ENCODE results near the gene FGF14. TPM values are rescaled to one million over a fixed set of nuclear protein-coding genes. Genes with fewer than 3 reads are reported as not detected.

The FGF14 gene
- total RNA-seq, 2 donors from 2014 or later, result not detected

GRCh38 chr13:101942038-101942437 lies 459.8 kb downstream of the FGF14 start:
- no peaks in the 10 kb centered on the region for H3K36me3 Mint-ChIP-seq
- DNase-seq (ENCODE audit: low spot score in 2 of 2), result no peak
- no peaks in the 10 kb centered on the region for H3K9me3 Mint-ChIP-seq
- no peak for ATAC-seq
- H3K27ac Mint-ChIP-seq, result no peak overlapping the region

- ATAC-seq (no peak), DNase-seq (ENCODE audit: low spot score in 2 of 2) (no peak)
- no peak overlapping the region for H3K27ac Mint-ChIP-seq
- H3K36me3 Mint-ChIP-seq, result no peaks in the 10 kb centered on the region
- no peaks in the 10 kb centered on the region for H3K9me3 Mint-ChIP-seq
These were observed 460.6 kb downstream of the FGF14 start for GRCh38 chr13:101941095-101941783.

GRCh38 chr13:101939370-101939769 lies 462.5 kb downstream of the FGF14 start:
- Mint-ChIP-seq H3K9me3 (no peaks in the 10 kb centered on the region), H3K36me3 (no peaks in the 10 kb centered on the region), H3K27ac (no peak overlapping the region)
- ATAC-seq, result no peak
- DNase-seq (ENCODE audit: low spot score in 2 of 2), result no peak

GRCh38 chr13:101935828-101936227 lies 466.0 kb downstream of the FGF14 start:
- ATAC-seq (no peak), DNase-seq (ENCODE audit: low spot score in 2 of 2) (no peak)
- Mint-ChIP-seq H3K36me3 (no peaks in the 10 kb centered on the region), H3K9me3 (no peaks in the 10 kb centered on the region), H3K27ac (no peak overlapping the region)

GRCh38 chr13:101931186-101931585 lies 470.7 kb downstream of the FGF14 start:
- Mint-ChIP-seq H3K36me3 (no peaks in the 10 kb centered on the region), H3K27ac (no peak overlapping the region), H3K9me3 (no peaks in the 10 kb centered on the region)
- DNase-seq (ENCODE audit: low spot score in 2 of 2) (no peak), ATAC-seq (no peak)

GRCh38 chr13:101930331-101930730 lies 471.5 kb downstream of the FGF14 start:
- DNase-seq (ENCODE audit: low spot score in 2 of 2), result no peak
- ATAC-seq, result no peak
- Mint-ChIP-seq H3K27ac (no peak overlapping the region), H3K36me3 (no peaks in the 10 kb centered on the region), H3K9me3 (no peaks in the 10 kb centered on the region)

- DNase-seq (ENCODE audit: low spot score in 2 of 2) (no peak), ATAC-seq (no peak)
- no peaks in the 10 kb centered on the region for H3K36me3 Mint-ChIP-seq
- no peak overlapping the region for H3K27ac Mint-ChIP-seq
- H3K9me3 Mint-ChIP-seq, result no peaks in the 10 kb centered on the region
These were observed 476.1 kb downstream of the FGF14 start for GRCh38 chr13:101925731-101926130.

- Mint-ChIP-seq H3K9me3 (no peaks in the 10 kb centered on the region), H3K27ac (no peak overlapping the region), H3K36me3 (no peaks in the 10 kb centered on the region)
- ATAC-seq, result no peak
- DNase-seq (ENCODE audit: low spot score in 2 of 2), result no peak
These were observed 482.2 kb downstream of the FGF14 start for GRCh38 chr13:101919541-101920181.

GRCh38 chr13:101917833-101918661 lies 483.8 kb downstream of the FGF14 start:
- no peak for ATAC-seq
- Mint-ChIP-seq H3K36me3 (no peaks in the 10 kb centered on the region), H3K27ac (no peak overlapping the region), H3K9me3 (no peaks in the 10 kb centered on the region)
- no peak for DNase-seq (ENCODE audit: low spot score in 2 of 2)

GRCh38 chr13:101917475-101917810 lies 484.4 kb downstream of the FGF14 start:
- ATAC-seq, result no peak
- DNase-seq (ENCODE audit: low spot score in 2 of 2), result no peak
- H3K27ac Mint-ChIP-seq, result no peak overlapping the region
- H3K9me3 Mint-ChIP-seq, result no peaks in the 10 kb centered on the region
- H3K36me3 Mint-ChIP-seq, result no peaks in the 10 kb centered on the region

- ATAC-seq, result no peak
- no peaks in the 10 kb centered on the region for H3K9me3 Mint-ChIP-seq
- DNase-seq (ENCODE audit: low spot score in 2 of 2), result no peak
- no peak overlapping the region for H3K27ac Mint-ChIP-seq
- H3K36me3 Mint-ChIP-seq, result no peaks in the 10 kb centered on the region
These were observed 484.9 kb downstream of the FGF14 start for GRCh38 chr13:101916775-101917474.

GRCh38 chr13:101916108-101916774 lies 485.6 kb downstream of the FGF14 start:
- H3K36me3 Mint-ChIP-seq, result no peaks in the 10 kb centered on the region
- no peak overlapping the region for H3K27ac Mint-ChIP-seq
- no peaks in the 10 kb centered on the region for H3K9me3 Mint-ChIP-seq
- DNase-seq (ENCODE audit: low spot score in 2 of 2) (no peak), ATAC-seq (no peak)

GRCh38 chr13:101915755-101916107 lies 486.1 kb downstream of the FGF14 start:
- DNase-seq (ENCODE audit: low spot score in 2 of 2) (no peak), ATAC-seq (no peak)
- Mint-ChIP-seq H3K36me3 (no peaks in the 10 kb centered on the region), H3K27ac (no peak overlapping the region), H3K9me3 (no peaks in the 10 kb centered on the region)

GRCh38 chr13:101915331-101915730 lies 486.5 kb downstream of the FGF14 start:
- ATAC-seq (no peak), DNase-seq (ENCODE audit: low spot score in 2 of 2) (no peak)
- Mint-ChIP-seq H3K36me3 (no peaks in the 10 kb centered on the region), H3K9me3 (no peaks in the 10 kb centered on the region), H3K27ac (no peak overlapping the region)

GRCh38 chr13:101911752-101912151 lies 490.1 kb downstream of the FGF14 start:
- no peak for DNase-seq (ENCODE audit: low spot score in 2 of 2)
- H3K9me3 Mint-ChIP-seq, result peaks cover 0 to 8% of the 10 kb centered on the region in 2 donors
- no peak overlapping the region for H3K27ac Mint-ChIP-seq
- ATAC-seq, result no peak
- H3K36me3 Mint-ChIP-seq, result no peaks in the 10 kb centered on the region

- no peaks in the 10 kb centered on the region for H3K36me3 Mint-ChIP-seq
- H3K27ac Mint-ChIP-seq, result no peak overlapping the region
- DNase-seq (ENCODE audit: low spot score in 2 of 2) (no peak), ATAC-seq (no peak)
- H3K9me3 Mint-ChIP-seq, result peaks cover 0 to 8% of the 10 kb centered on the region in 2 donors
These were observed 498.0 kb downstream of the FGF14 start for GRCh38 chr13:101903890-101904289.

GRCh38 chr13:101898676-101899075 lies 503.2 kb downstream of the FGF14 start:
- ATAC-seq (no peak), DNase-seq (ENCODE audit: low spot score in 2 of 2) (no peak)
- H3K27ac Mint-ChIP-seq, result no peak overlapping the region
- no peaks in the 10 kb centered on the region for H3K36me3 Mint-ChIP-seq
- no peaks in the 10 kb centered on the region for H3K9me3 Mint-ChIP-seq

Data from activated naive CD4-positive, alpha-beta T cell treated with anti-CD3 and anti-CD28 coated beads, Interleukin-2, amount 50 U/mL, for 72 hours (primary cell).